T-helper 2 cell treated with Interferon-gamma antibody and Interleukin-4, amounts not matched to agents 5 μg/mL and 100 μg/mL, for 36 hours (primary cell): ENCODE measurements around the gene PIKFYVE.
A peak's percentile ranks its signal among the peaks of the same experiment; 100 is the strongest.
"Not testable (repeated sequence)": the region's sequence is repeated elsewhere in the genome, so short reads cannot be mapped to it uniquely, and the experiment has no call there.

ENCODE experiments used
- DNase-seq: peaks from one replicate; pipeline ENCODE4 v3.0.0; 2021; ENCODE audit warnings: low spot score
- H3K27ac Mint-ChIP-seq: one replicate; pipeline ENCODE4 v1.8.0; 2021; ENCODE audit warnings: mild to moderate bottlenecking, mixed read lengths
- H3K27me3 Mint-ChIP-seq: one replicate; pipeline ENCODE4 v1.8.0; 2021; ENCODE audit warnings: low read depth, mixed read lengths
- H3K36me3 Mint-ChIP-seq: one replicate; pipeline ENCODE4 v1.8.0; 2021; ENCODE audit warnings: low read depth, mixed read lengths
- H3K4me1 Mint-ChIP-seq: one replicate; pipeline ENCODE4 v1.8.0; 2021; ENCODE audit warnings: low read depth, mixed read lengths
- H3K4me3 Mint-ChIP-seq: one replicate; pipeline ENCODE4 v1.8.0; 2022; ENCODE audit warnings: mild to moderate bottlenecking, moderate library complexity, mixed read lengths
- H3K9me3 Mint-ChIP-seq: one replicate; pipeline ENCODE4 v1.8.0; 2021; ENCODE audit warnings: mixed read lengths

The PIKFYVE gene

GRCh38 chr2:208248601-208249000 is 17.5 kb upstream of the PIKFYVE start:
- DNase-seq, result no peak
- Mint-ChIP-seq H3K36me3 (peaks cover 50% of the 10 kb centered on the region), H3K4me1 (peaks cover 22% of the 10 kb centered on the region), H3K27me3 (no peaks in the 10 kb centered on the region), H3K9me3 (no peaks in the 10 kb centered on the region), H3K4me3 (no peak overlapping the region), H3K27ac (no peak overlapping the region)

DNA sequence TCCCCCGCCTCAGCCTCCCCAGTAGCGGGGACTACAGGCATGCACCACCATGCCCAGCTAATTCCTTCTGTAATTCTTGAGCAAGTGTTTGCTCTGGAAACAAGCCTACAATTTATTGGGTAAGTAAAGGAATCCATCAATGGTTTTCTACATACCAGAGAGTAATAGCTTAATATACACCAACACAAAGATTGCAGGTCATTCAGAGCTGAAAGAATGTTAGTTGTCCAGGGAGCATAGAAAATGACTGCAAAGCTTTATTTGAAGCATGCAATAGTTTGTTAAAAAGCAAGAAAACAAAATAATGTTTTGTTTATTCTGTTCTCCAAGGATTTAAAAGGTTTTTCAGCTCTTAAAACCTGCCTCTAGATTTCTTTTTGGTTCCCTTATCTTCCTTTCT is 16.8 kb upstream of the PIKFYVE start:
- H3K9me3 Mint-ChIP-seq, result no peaks in the 10 kb centered on the region
- H3K27me3 Mint-ChIP-seq, result no peaks in the 10 kb centered on the region
- peaks cover 27% of the 10 kb centered on the region for H3K4me1 Mint-ChIP-seq
- H3K27ac Mint-ChIP-seq, result peak overlapping the region; percentile 11
- H3K4me3 Mint-ChIP-seq, result no peak overlapping the region
- peaks cover 49% of the 10 kb centered on the region for H3K36me3 Mint-ChIP-seq
- no peak for DNase-seq

DNA sequence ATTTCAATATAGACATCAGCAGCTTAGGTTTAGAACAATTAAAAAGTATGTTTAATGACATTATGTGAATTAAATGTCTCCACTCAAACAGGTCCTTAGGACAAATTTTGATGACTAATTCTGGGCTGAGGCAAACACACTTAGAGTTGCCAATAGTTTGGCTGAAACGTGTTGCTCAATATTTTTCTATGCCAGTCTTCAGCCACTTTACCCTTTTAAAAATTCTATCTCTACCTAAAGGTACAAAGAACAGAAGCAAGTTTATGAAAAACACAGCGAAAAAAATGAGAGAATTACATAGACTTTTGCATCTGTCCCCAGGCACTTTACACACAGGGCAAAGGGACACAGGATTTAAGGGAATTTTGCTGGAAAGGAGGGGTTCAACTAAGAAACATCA is 15.7 kb upstream of the PIKFYVE start:
- Mint-ChIP-seq H3K4me1 (peaks cover 31% of the 10 kb centered on the region), H3K9me3 (no peaks in the 10 kb centered on the region), H3K27me3 (no peaks in the 10 kb centered on the region), H3K27ac (no peak overlapping the region), H3K4me3 (no peak overlapping the region), H3K36me3 (peaks cover 50% of the 10 kb centered on the region)
- no peak for DNase-seq

GRCh38 chr2:208251098-208251497 is 15.0 kb upstream of the PIKFYVE start:
- Mint-ChIP-seq H3K27ac (no peak overlapping the region), H3K9me3 (no peaks in the 10 kb centered on the region), H3K27me3 (no peaks in the 10 kb centered on the region), H3K4me3 (no peak overlapping the region), H3K4me1 (peaks cover 35% of the 10 kb centered on the region), H3K36me3 (peaks cover 43% of the 10 kb centered on the region)
- DNase-seq, result no peak

DNA sequence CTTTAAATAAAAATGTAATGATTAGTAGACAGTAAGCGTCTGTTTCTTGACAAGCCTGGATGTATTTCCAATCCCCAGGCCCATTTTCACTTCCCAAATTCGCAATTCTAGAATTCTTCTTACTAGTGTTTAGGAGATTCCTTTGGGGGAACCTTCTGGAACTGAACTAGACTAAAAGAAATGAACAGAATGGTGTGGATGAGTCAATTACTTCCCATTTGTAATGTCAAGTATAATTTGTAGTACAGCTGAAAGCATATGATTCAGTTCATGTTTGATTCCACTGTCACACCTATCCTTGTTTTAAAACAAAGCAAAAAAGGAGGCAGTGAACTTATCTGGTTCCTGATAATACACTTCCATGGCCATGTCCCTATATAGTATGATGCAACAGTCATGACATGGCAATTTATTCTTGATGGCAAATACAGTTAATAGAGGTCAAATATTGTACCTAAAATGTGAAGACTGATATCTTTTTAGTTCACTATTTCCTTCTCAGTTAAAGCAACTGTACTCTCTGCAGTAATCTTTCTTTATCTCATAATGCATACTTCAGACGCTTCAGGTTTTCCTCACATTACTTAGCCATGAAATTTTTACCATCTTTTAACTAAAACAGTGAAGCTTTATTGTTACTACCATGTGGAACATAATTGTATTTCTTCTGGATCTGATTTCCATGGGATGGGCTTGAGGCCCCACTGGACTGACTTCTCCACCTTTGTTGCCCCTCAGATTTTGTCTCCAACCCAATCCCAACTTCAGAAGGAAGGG is 13.2 kb upstream of the PIKFYVE start:
- Mint-ChIP-seq H3K27me3 (no peaks in the 10 kb centered on the region), H3K4me1 (peaks cover 37% of the 10 kb centered on the region), H3K36me3 (peaks cover 33% of the 10 kb centered on the region), H3K4me3 (peak overlapping the region; percentile 100), H3K27ac (no peak overlapping the region), H3K9me3 (no peaks in the 10 kb centered on the region)
- no peak for DNase-seq

DNA sequence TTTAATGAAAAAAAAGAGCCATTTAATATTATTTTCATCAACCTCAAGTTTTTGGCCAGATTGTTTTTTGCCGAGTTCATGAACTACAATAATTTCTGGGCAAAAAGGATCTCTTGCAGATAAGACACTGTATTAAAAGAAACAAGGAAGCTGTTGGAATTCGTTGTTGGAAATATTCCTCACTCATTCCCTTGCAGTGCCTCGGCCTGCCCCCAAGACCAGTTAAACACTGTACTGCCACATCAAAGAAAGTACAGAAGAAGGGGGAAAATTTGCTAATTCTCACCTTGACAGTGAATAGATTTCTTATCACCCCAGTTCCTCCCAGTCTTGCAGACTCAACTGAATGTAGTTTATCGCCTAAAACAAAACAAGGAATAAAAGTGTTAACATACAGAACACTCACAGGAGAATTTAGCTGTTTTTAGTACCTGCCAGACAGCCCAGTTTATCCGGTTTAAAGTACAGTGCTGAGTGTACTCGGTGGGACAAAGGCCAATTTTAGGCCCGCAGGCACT is 12.4 kb upstream of the PIKFYVE start:
- Mint-ChIP-seq H3K4me1 (peaks cover 37% of the 10 kb centered on the region), H3K27me3 (no peaks in the 10 kb centered on the region), H3K4me3 (peak overlapping the region; percentile 100), H3K9me3 (no peaks in the 10 kb centered on the region), H3K36me3 (peaks cover 30% of the 10 kb centered on the region), H3K27ac (no peak overlapping the region)
- no peak for DNase-seq

DNA sequence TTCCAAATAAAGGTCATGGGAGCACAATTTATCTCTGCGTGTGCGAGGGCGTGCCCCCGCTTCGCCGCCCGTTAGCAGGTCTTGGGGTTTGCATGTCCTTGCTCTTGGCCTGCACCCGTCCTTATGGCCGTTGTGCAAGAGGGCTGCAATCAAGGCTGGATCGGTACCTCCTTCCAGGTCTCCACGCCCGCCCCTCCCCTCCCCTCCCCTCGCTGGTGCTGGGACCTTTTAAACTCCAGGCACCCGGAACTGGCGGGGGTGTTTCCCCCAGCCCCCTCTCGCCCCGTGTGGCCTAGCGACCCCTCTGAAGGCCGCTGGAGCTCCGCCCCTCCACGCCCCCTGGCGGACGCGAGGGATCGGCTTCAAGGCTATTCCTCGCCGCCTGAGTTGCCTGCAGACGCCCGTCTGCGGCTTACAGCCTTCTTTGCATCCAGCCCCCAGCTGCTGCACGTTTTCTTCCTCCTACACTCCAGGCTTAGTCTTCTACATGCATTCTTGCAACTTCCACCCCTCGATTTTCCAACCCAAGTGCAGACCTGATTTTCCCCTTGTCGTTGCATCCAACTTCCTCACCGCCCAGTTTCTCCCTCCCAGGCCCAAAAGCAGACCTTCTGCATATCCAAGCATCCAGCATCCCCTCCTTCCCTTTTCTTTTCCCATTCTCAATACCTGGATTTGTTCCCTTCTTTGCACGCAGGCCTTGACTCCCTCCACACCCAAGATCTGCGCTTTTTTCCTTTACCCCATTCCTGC is 11.8 kb upstream of the PIKFYVE start:
- DNase-seq, result peak; percentile 78
- Mint-ChIP-seq H3K4me1 (peaks cover 37% of the 10 kb centered on the region), H3K36me3 (peaks cover 28% of the 10 kb centered on the region), H3K27ac (peak overlapping the region; percentile 78), H3K4me3 (peak overlapping the region; percentile 100), H3K9me3 (no peaks in the 10 kb centered on the region), H3K27me3 (no peaks in the 10 kb centered on the region)

GRCh38 chr2:208254871-208255556 is 11.0 kb upstream of the PIKFYVE start, which contains the start of gene IDH1:
Gene IDH1 (minus strand): TSS chr2:208255071. CDS start chr2:208251551, 3,520 bp downstream.
- H3K4me1 Mint-ChIP-seq, result peaks cover 32% of the 10 kb centered on the region
- H3K4me3 Mint-ChIP-seq, result peak within 1 kb of the TSS; percentile 100
- peaks cover 21% of the 10 kb centered on the region for H3K36me3 Mint-ChIP-seq
- DNase-seq, result peak; percentile 90
- peak within 1 kb of the TSS; percentile 78 for H3K27ac Mint-ChIP-seq
- no peaks in the 10 kb centered on the region for H3K9me3 Mint-ChIP-seq
- H3K27me3 Mint-ChIP-seq, result no peaks in the 10 kb centered on the region

DNA sequence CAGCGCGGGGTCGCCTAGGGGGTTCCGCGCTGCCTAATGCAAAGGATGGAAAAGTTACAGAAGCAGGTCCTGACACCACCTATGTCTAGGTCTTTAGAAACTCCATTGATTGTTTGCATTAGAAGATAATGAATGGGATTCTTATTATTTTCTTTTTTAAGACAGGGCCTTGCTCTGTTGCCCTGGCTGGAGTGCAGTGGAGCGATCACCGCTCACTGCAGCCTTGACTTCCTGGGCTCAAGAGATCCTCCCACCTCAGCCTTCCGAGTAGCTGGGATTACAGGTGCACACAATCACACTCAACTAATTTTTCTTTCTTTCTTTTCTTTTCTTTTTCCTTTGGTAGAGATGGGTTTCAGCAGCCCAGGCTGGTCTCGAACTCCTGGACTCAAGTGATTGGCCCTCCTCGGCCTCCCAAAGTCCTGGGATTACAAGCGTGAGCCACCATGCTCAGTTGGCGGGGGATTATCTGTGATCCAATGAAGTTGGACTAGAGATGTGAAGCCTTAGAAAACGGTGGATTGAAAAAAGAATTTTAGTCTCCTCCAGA is 10.4 kb upstream of the PIKFYVE start:
- Mint-ChIP-seq H3K9me3 (no peaks in the 10 kb centered on the region), H3K4me3 (peak overlapping the region; percentile 100), H3K4me1 (peaks cover 28% of the 10 kb centered on the region), H3K27me3 (no peaks in the 10 kb centered on the region), H3K36me3 (peaks cover 16% of the 10 kb centered on the region), H3K27ac (peak overlapping the region; percentile 78)
- DNase-seq, result no peak

- DNase-seq, result no peak
Measured at GRCh38 chr2:208256192-208256782, 9.8 kb upstream of the PIKFYVE start.

DNA sequence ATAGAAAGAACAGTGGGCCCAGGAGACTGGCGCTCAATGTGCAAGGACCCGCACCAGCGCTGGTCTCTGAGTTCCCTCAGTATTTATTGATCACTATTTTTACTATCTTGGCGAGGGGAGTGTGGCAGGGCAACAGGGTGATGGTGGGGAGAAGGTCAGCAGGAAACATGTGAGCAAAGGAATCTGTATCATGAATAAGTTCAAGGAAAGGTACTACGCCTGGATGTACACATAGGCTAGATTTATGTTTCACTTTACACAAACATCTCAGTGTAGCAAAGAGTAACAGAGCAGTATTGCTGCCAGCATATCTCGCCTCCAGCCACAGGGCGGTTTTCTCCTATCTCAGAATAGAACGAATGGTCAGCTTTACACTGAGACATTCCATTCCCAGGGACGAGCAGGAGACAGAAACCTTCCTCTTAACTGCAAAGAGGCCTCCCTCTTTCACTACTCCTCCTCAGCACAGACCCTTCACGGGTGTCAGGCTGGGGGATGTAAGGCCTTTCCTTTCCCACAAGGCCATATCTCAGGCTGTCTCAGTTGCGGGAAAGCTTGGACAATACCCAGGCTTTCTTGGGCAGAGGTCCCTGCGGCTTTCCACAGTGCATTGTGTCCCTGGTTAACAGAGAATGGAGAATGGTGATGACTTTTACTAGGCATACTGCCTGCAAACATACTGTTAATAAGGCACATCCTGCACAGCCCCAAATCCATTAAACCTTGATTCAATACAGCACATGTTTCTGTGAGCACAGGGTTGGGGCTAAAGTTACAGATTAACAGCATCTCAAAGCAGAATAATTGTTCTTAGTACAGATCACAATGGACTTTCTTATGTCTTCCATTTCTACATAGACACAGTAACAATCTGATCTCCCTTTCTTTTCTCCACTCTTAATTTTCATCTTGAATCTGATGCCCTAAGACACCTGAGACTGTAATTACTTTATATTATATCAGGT is 8.9 kb upstream of the PIKFYVE start:
- H3K36me3 Mint-ChIP-seq, result peaks cover 13% of the 10 kb centered on the region
- H3K27ac Mint-ChIP-seq, H3K9me3 Mint-ChIP-seq, H3K27me3 Mint-ChIP-seq, DNase-seq, H3K4me3 Mint-ChIP-seq: not testable (repeated sequence)
- H3K4me1 Mint-ChIP-seq, result peaks cover 27% of the 10 kb centered on the region

More at GRCh38 chr2:208256192-208256782, 9.8 kb upstream of the PIKFYVE start:
- H3K36me3 Mint-ChIP-seq, result peaks cover 13% of the 10 kb centered on the region
- H3K27me3 Mint-ChIP-seq, result no peaks in the 10 kb centered on the region
- H3K9me3 Mint-ChIP-seq, result no peaks in the 10 kb centered on the region
- H3K4me3 Mint-ChIP-seq, result peak overlapping the region; percentile 7
- H3K4me1 Mint-ChIP-seq, result peaks cover 28% of the 10 kb centered on the region
- no peak overlapping the region for H3K27ac Mint-ChIP-seq

GRCh38 chr2:208265371-208265800 is 669 bp upstream of the PIKFYVE start:
- H3K4me1 Mint-ChIP-seq, result peaks cover 42% of the 10 kb centered on the region
- peak; percentile 24 for DNase-seq
- no peaks in the 10 kb centered on the region for H3K27me3 Mint-ChIP-seq
- H3K4me3 Mint-ChIP-seq, result peak overlapping the region; percentile 90
- H3K27ac Mint-ChIP-seq, result peak overlapping the region; percentile 96
- H3K36me3 Mint-ChIP-seq, result peaks cover 19% of the 10 kb centered on the region
- H3K9me3 Mint-ChIP-seq, result peaks cover 4% of the 10 kb centered on the region
